K562 (cell line): ENCODE results near the gene PSMC3IP. TPM values are rescaled to one million over a fixed set of nuclear protein-coding genes. Genes with fewer than 3 reads are reported as not detected.

Experiments
- ARNT ChIP-seq, 2 experiments: fragments of 450-650 bp; IDR thresholded peaks; 2 replicates each; pipeline ENCODE4 v1.6.1; 2016; ENCODE audit warnings: mild to moderate bottlenecking in 1 of 2
- CBX5 ChIP-seq: IDR thresholded peaks from 2 replicates; pipeline ENCODE4 v1.6.1; 2014; ENCODE audit warnings: low read depth, borderline replicate concordance
- CC2D1A ChIP-seq: fragments of 450-650 bp; IDR thresholded peaks from 2 replicates; pipeline ENCODE4 v1.6.1; 2017; ENCODE audit warnings: mild to moderate bottlenecking
- CCNT2 ChIP-seq: IDR thresholded peaks from 2 replicates; pipeline ENCODE4 v1.6.1; 2011; ENCODE audit warnings: borderline replicate concordance, low read depth, mild to moderate bottlenecking, moderate library complexity, mixed read lengths, low read length; ENCODE audit not compliant: insufficient read length; ENCODE audit errors: extremely low read depth
- CHD7 ChIP-seq: fragments of 200-600 bp; sonication (generic); IDR thresholded peaks from one replicate; pipeline ENCODE4 v1.6.1; 2012; ENCODE audit warnings: mild to moderate bottlenecking, low read depth, low read length, inconsistent platforms
- KAT7 ChIP-seq: sonication (generic); formaldehyde crosslinking; IDR thresholded peaks from 2 replicates; pipeline ENCODE4 v1.8.0; 2022; ENCODE audit warnings: missing genetic modification reagents, mild to moderate bottlenecking, borderline replicate concordance
- MECOM ChIP-seq: fragments of 250-450 bp; sonication (Bioruptor Pico); IDR thresholded peaks from 2 replicates; pipeline ENCODE4 v1.8.0; 2022; ENCODE audit warnings: inconsistent platforms
- RAD21 ChIP-seq, 2 experiments: fragments of 250-450 bp in 1 of 2; fragments of 450-650 bp in 1 of 2; sonication (Bioruptor Pico) in 1 of 2; formaldehyde crosslinking in 1 of 2; IDR thresholded peaks in 1 of 2; conservative IDR thresholded peaks in 1 of 2; 2 replicates each; pipeline versions ENCODE4 v1.4.0 to v1.8.0; 2020 to 2022; ENCODE audit warnings: mild to moderate bottlenecking in 2 of 2, moderate library complexity in 1 of 2
- ZNF121 ChIP-seq: sonication (generic); formaldehyde crosslinking; conservative IDR thresholded peaks from 2 replicates; pipeline ENCODE4 v1.8.0; 2022; ENCODE audit warnings: missing genetic modification reagents
- ZNF140 ChIP-seq: fragments of 250-450 bp; sonication (Bioruptor Pico); IDR thresholded peaks from 2 replicates; pipeline ENCODE4 v1.8.0; 2021; ENCODE audit warnings: moderate library complexity, mild to moderate bottlenecking, inconsistent platforms
- ZNF175 ChIP-seq: fragments of 200-800 bp; sonication (Bioruptor generic); IDR thresholded peaks from 2 replicates; pipeline ENCODE4 v1.6.1; 2016; ENCODE audit warnings: low read depth, mild to moderate bottlenecking, missing genetic modification characterization, missing compliant biosample characterization
- ZNF695 ChIP-seq: fragments of 450-650 bp; formaldehyde crosslinking; IDR thresholded peaks from 2 replicates; pipeline ENCODE4 v1.4.0; 2020; ENCODE audit warnings: mild to moderate bottlenecking, moderate library complexity
- polyA plus RNA-seq, 8 experiments: library from polyadenylated mRNA; depleted of rRNA in 4 of 8; stranded (reverse) in 5 of 8; unstranded in 3 of 8; fragments of >200 nt; fragmentation: Nextera tagmentation in 2 of 8; fragmentation: Illumina TruSeq in 1 of 8; extraction: Ambion mirVana in 2 of 8; extraction: Trizol in 1 of 8; gene quantifications; 2 replicates each; pipeline versions ENCODE4 v1.2.1 to v1.2.3, GENCODE V29; 2011 to 2014; ENCODE audit warnings: inconsistent platforms in 1 of 8, missing spikeins in 1 of 8
- total RNA-seq, 7 experiments: library from RNA; depleted of rRNA in 6 of 7; stranded (reverse); fragments of >200 nt in 6 of 7; fragmentation: Illumina TruSeq in 2 of 7; extraction: Trizol in 2 of 7; gene quantifications; 2 replicates each; pipeline versions ENCODE4 v1.2.1 to v1.2.3, GENCODE V29; 2011 to 2021; ENCODE audit warnings: low replicate concordance in 1 of 7
- TF ChIP-seq, protein P1 (sequence below): fragments of 250-450 bp; sonication (Bioruptor Pico); IDR thresholded peaks from 2 replicates; pipeline ENCODE4 v1.5.0; 2020; ENCODE audit warnings: mild to moderate bottlenecking
- TF ChIP-seq, protein P2 (sequence below): IDR thresholded peaks from 2 replicates; pipeline ENCODE4 v1.6.1; 2011; ENCODE audit not compliant: insufficient read length; ENCODE audit errors: extremely low read depth

Gene PSMC3IP
- total and polyA plus RNA-seq, 9 of the 15 experiments (the other 6 are each of a cell fraction or from before 2014, with no cell fraction given), result 13.8 to 65.6 (median 32.8) TPM

GRCh38 chr17:42577532-42578281 is at the start of gene PSMC3IP (continued):
- peak; percentile 21; the same call in 1 of the 2 replicates for TF ChIP-seq ZNF695 (CRISPR knock-in tag)
- no peak for TF ChIP-seq ZNF121 (CRISPR knock-in tag)
- no peak for TF ChIP-seq CCNT2
- no peak for TF ChIP-seq RAD21 (CRISPR knock-in tag; conservative IDR thresholded peaks at IDR 0.05 in 1 of 2, IDR thresholded peaks at IDR 0.05 in 1 of 2)
- TF ChIP-seq ARNT (IDR thresholded peaks at IDR 0.05), result no peak; a peak in 1 of 4 replicates
- TF ChIP-seq MECOM (CRISPR knock-in tag), result no peak
- TF ChIP-seq, protein P1, sequence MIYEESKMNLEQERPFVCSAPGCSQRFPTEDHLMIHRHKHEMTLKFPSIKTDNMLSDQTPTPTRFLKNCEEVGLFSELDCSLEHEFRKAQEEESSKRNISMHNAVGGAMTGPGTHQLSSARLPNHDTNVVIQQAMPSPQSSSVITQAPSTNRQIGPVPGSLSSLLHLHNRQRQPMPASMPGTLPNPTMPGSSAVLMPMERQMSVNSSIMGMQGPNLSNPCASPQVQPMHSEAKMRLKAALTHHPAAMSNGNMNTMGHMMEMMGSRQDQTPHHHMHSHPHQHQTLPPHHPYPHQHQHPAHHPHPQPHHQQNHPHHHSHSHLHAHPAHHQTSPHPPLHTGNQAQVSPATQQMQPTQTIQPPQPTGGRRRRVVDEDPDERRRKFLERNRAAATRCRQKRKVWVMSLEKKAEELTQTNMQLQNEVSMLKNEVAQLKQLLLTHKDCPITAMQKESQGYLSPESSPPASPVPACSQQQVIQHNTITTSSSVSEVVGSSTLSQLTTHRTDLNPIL (CRISPR knock-in tag), result no peak
- TF ChIP-seq ZNF140, result no peak
- no peak for TF ChIP-seq CC2D1A
- TF ChIP-seq, protein P2, sequence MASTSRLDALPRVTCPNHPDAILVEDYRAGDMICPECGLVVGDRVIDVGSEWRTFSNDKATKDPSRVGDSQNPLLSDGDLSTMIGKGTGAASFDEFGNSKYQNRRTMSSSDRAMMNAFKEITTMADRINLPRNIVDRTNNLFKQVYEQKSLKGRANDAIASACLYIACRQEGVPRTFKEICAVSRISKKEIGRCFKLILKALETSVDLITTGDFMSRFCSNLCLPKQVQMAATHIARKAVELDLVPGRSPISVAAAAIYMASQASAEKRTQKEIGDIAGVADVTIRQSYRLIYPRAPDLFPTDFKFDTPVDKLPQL, result no peak
- peak; percentile 75; the same call in 1 of the 2 replicates for TF ChIP-seq KAT7 (CRISPR knock-in tag)
- TF ChIP-seq CHD7, result no peak
- TF ChIP-seq CBX5, result no peak
- TF ChIP-seq ZNF175 (CRISPR knock-in tag), result no peak
